H1 (cell line): Measurements from ENCODE around the gene PBX3.

Experiments used
- EP300 ChIP-seq, 2 experiments: IDR thresholded peaks; 1 replicate in 1 of 2; 2 replicates in 1 of 2; pipeline ENCODE4 v1.6.1; 2011 to 2012; ENCODE audit warnings: low read depth in 2 of 2, low read length in 2 of 2, mild to moderate bottlenecking in 2 of 2, borderline replicate concordance in 1 of 2, inconsistent platforms in 1 of 2, moderate library complexity in 1 of 2
- MAFK ChIP-seq: IDR thresholded peaks from 2 replicates; pipeline ENCODE4 v1.6.1; 2012; ENCODE audit warnings: low read depth, mild to moderate bottlenecking, improper control_type of control experiment, low read length
- NRF1 ChIP-seq: IDR thresholded peaks from 2 replicates; pipeline ENCODE4 v1.6.1; 2011; ENCODE audit warnings: mild to moderate bottlenecking, low read depth, low read length, improper control_type of control experiment
- POLR2A ChIP-seq, 2 experiments: IDR thresholded peaks; 1 replicate in 1 of 2; 2 replicates in 1 of 2; pipeline ENCODE4 v1.6.1; 2011; ENCODE audit warnings: low read depth in 2 of 2, low read length in 2 of 2, mild to moderate bottlenecking in 2 of 2; ENCODE audit errors: control extremely low read depth in 1 of 2
- POLR2AphosphoS5 ChIP-seq: IDR thresholded peaks from 2 replicates; pipeline ENCODE4 v1.6.1; 2011; ENCODE audit warnings: low read depth, low read length
- TEAD4 ChIP-seq: IDR thresholded peaks from 2 replicates; pipeline ENCODE4 v1.6.1; 2012; ENCODE audit warnings: low read depth, low read length, inconsistent platforms, mixed read lengths
- TF ChIP-seq, protein P1 (sequence below), 3 experiments: IDR thresholded peaks; 1 replicate in 2 of 3; 2 replicates in 1 of 3; pipeline versions ENCODE4 v1.5.1 to v1.6.1; 2011; ENCODE audit warnings: low read length in 3 of 3, mild to moderate bottlenecking in 3 of 3, inconsistent platforms in 2 of 3, low read depth in 1 of 3, moderate library complexity in 1 of 3; ENCODE audit not compliant: insufficient read depth in 1 of 3; ENCODE audit errors: control extremely low read depth in 1 of 3

DNA sequence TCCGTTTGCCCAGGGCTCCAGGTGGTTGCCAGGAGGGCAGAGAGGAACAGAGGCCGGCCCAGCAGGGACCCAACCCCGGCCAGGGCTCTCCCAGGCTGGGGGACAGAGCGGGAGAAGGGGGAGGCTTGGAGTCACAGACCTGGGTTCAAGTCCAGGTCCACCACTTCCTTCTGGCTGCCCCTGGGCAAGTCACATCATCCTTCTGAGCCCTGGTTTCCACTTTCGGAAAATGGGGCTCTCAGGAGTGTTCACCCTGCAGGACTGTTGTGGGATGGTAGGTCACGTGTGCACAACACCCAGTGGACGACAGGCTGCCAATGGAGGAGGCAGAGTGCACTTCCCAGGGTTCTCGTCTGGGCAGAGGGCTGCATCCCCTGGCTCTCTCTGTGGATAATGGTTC is 245.4 kb downstream of the PBX3 start:
- TF ChIP-seq POLR2A (IDR thresholded peaks at IDR 0.05; ENCODE audit: control extremely low read depth in 1 of 2, low read depth in 2 of 2, low read length in 2 of 2) (no peak), NRF1 (no peak), TEAD4 (no peak), EP300 (IDR thresholded peaks at IDR 0.05; ENCODE audit: borderline replicate concordance in 1 of 2, low read depth in 2 of 2, low read length in 2 of 2) (no peak), POLR2AphosphoS5 (no peak), MAFK (no peak)
- TF ChIP-seq, protein P1, sequence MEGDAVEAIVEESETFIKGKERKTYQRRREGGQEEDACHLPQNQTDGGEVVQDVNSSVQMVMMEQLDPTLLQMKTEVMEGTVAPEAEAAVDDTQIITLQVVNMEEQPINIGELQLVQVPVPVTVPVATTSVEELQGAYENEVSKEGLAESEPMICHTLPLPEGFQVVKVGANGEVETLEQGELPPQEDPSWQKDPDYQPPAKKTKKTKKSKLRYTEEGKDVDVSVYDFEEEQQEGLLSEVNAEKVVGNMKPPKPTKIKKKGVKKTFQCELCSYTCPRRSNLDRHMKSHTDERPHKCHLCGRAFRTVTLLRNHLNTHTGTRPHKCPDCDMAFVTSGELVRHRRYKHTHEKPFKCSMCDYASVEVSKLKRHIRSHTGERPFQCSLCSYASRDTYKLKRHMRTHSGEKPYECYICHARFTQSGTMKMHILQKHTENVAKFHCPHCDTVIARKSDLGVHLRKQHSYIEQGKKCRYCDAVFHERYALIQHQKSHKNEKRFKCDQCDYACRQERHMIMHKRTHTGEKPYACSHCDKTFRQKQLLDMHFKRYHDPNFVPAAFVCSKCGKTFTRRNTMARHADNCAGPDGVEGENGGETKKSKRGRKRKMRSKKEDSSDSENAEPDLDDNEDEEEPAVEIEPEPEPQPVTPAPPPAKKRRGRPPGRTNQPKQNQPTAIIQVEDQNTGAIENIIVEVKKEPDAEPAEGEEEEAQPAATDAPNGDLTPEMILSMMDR (IDR thresholded peaks at IDR 0.05; ENCODE audit: control extremely low read depth in 1 of 3, insufficient read depth in 1 of 3, low read depth in 1 of 3, low read length in 3 of 3), result no peak
